Osteoblast (primary cell): Measurements from ENCODE around the gene KASH5. TPM values are rescaled to one million over a fixed set of nuclear protein-coding genes. Genes with fewer than 3 reads are reported as not detected.
A peak's percentile ranks its signal among the peaks of the same experiment; 100 is the strongest.

Experiments used
- DNase-seq: peaks from one replicate; pipeline ENCODE4 v3.0.0; 2011; ENCODE audit warnings: low spot score, mixed read lengths; ENCODE audit not compliant: insufficient read length; ENCODE audit errors: missing footprints
- H2AFZ ChIP-seq: 2 replicates; pipeline ENCODE4 v1.6.0; 2011; ENCODE audit warnings: mild to moderate bottlenecking, low read length
- H3K27ac ChIP-seq: 2 replicates; pipeline ENCODE4 v1.5.1; 2011; ENCODE audit warnings: mild to moderate bottlenecking, low read depth, low read length, moderate library complexity
- H3K27me3 ChIP-seq: 2 replicates; pipeline ENCODE4 v1.6.0; 2012; ENCODE audit warnings: mild to moderate bottlenecking, control low read depth, inconsistent platforms, low read length, moderate library complexity; ENCODE audit not compliant: insufficient read depth
- H3K36me3 ChIP-seq: 2 replicates; pipeline ENCODE4 v1.5.1; 2011; ENCODE audit warnings: mild to moderate bottlenecking, low read length, control low read depth, moderate library complexity; ENCODE audit not compliant: insufficient read depth
- H3K4me1 ChIP-seq: 2 replicates; pipeline ENCODE4 v1.5.1; 2011; ENCODE audit warnings: mild to moderate bottlenecking, low read length, control low read depth, moderate library complexity; ENCODE audit not compliant: insufficient read depth
- H3K4me2 ChIP-seq: 2 replicates; pipeline ENCODE4 v1.6.0; 2011; ENCODE audit warnings: mild to moderate bottlenecking, low read length; ENCODE audit not compliant: insufficient read depth
- H3K4me3 ChIP-seq: fragments of 200-600 bp; sonication (generic); 3 replicates; pipeline ENCODE4 v1.5.1; 2012; ENCODE audit warnings: mild to moderate bottlenecking, low read length, inconsistent platforms; ENCODE audit not compliant: insufficient read depth
- H3K79me2 ChIP-seq: 2 replicates; pipeline ENCODE4 v1.6.0; 2012; ENCODE audit warnings: mild to moderate bottlenecking, low read length, control low read depth, inconsistent platforms; ENCODE audit not compliant: insufficient read depth
- H3K9me3 ChIP-seq: 2 replicates; pipeline ENCODE4 v1.5.1; 2011; ENCODE audit warnings: low read depth, low read length, control low read depth
- H4K20me1 ChIP-seq: 2 replicates; pipeline ENCODE4 v1.6.0; 2012; ENCODE audit warnings: mild to moderate bottlenecking, low read length, control low read depth; ENCODE audit not compliant: insufficient read depth
- total RNA-seq: library from RNA; depleted of rRNA; stranded (reverse); fragments of >200 nt; gene quantifications from 2 replicates; pipeline ENCODE4 v1.2.3, GENCODE V29; 2012
- TF ChIP-seq, protein P1 (sequence below): IDR thresholded peaks from 2 replicates; pipeline ENCODE4 v1.5.1; 2011; ENCODE audit warnings: mild to moderate bottlenecking, low read depth, low read length, moderate library complexity; ENCODE audit errors: extremely low read depth

KASH5 gene
- total RNA-seq, 1 donor = not detected

DNA sequence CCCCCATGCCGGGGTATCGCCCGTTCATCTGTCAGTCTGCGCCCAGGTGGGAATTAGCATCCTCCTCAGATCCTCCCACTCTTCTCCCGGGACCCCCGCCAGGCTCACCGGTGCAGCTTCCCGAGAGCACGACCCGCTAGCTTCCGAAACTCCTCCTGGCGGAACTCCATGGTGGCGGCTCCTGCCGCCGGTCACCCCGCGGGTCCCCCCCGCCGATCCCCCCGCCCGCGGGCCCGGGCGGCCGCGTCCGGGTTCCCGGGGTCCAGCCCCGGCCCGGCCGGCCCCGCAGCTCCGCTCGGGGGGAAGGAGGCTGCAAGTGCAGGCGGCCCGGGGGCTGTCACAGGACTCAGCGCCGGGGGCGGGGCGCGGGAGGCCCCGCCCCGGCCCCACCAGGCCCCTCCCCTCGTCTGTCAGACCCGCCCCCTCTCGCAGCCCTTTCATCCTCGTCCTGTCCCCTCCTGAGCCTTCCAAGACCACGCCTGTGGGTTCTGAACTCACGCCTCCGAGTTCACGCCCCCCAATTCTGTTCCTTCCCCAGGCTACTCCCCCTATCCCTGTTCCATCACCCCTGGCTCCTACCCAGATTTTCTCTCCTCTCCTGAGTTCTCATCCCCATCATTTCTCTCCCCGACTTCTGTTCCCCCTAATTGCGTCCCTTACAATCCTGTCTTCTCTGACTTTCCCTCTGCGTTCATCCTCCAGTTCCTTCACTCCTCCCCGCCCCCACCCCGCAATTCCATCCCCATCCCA, 53.3 kb downstream of the KASH5 start, which contains the start of gene SLC17A7:
SLC17A7 (minus strand) TSS at position 318 of the 750 bp plus-strand sequence; CDS start at position 170, 148 bp downstream.
- no peaks in the 10 kb centered on the region for H4K20me1 ChIP-seq
- peak within 1 kb of the TSS; percentile 76 for H3K4me3 ChIP-seq
- TF ChIP-seq, protein P1, sequence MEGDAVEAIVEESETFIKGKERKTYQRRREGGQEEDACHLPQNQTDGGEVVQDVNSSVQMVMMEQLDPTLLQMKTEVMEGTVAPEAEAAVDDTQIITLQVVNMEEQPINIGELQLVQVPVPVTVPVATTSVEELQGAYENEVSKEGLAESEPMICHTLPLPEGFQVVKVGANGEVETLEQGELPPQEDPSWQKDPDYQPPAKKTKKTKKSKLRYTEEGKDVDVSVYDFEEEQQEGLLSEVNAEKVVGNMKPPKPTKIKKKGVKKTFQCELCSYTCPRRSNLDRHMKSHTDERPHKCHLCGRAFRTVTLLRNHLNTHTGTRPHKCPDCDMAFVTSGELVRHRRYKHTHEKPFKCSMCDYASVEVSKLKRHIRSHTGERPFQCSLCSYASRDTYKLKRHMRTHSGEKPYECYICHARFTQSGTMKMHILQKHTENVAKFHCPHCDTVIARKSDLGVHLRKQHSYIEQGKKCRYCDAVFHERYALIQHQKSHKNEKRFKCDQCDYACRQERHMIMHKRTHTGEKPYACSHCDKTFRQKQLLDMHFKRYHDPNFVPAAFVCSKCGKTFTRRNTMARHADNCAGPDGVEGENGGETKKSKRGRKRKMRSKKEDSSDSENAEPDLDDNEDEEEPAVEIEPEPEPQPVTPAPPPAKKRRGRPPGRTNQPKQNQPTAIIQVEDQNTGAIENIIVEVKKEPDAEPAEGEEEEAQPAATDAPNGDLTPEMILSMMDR = no peak
- H3K79me2 ChIP-seq = no peaks in the 10 kb centered on the region
- peak within 1 kb of the TSS; percentile 46 for H2AFZ ChIP-seq
- peak; percentile 93 for DNase-seq
- no peaks in the 10 kb centered on the region for H3K9me3 ChIP-seq
- H3K27ac ChIP-seq = no peak within 1 kb of the TSS
- H3K4me1 ChIP-seq = peaks cover 10% of the 10 kb centered on the region
- H3K4me2 ChIP-seq = peak within 1 kb of the TSS; percentile 94
- H3K36me3 ChIP-seq = no peaks in the 10 kb centered on the region
- H3K27me3 ChIP-seq = peaks cover 57% of the 10 kb centered on the region

DNA sequence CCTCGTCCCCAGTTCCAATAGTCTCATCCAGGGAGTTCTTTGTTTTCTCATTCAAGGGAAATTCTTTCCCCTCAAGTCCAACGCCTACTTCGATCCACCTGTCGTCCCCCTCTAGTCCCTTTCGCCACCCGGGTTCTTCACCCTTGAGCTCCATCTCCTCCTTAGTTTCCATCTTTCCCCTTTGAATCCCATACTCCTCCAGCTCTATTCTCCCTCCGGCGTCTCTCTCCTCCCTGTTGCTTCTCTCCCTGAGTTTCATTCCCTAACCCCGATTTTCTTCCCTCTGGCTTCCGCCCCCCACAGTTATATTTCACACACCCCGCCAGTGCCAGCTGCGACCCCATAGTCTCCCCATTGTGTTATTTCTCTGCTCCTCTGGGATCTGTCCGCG, 53.9 kb downstream of the KASH5 start:
- Histone ChIP-seq H3K4me2 (peak overlapping the region; percentile 94), H3K36me3 (no peaks in the 10 kb centered on the region), H4K20me1 (no peaks in the 10 kb centered on the region), H3K4me3 (peak overlapping the region; percentile 76), H3K9me3 (no peaks in the 10 kb centered on the region), H3K4me1 (peaks cover 10% of the 10 kb centered on the region), H3K27ac (no peak overlapping the region), H3K27me3 (peaks cover 51% of the 10 kb centered on the region), H3K79me2 (no peaks in the 10 kb centered on the region), H2AFZ (no peak overlapping the region)
- TF ChIP-seq, protein P1 = no peak
- peak; percentile 87 for DNase-seq

DNA sequence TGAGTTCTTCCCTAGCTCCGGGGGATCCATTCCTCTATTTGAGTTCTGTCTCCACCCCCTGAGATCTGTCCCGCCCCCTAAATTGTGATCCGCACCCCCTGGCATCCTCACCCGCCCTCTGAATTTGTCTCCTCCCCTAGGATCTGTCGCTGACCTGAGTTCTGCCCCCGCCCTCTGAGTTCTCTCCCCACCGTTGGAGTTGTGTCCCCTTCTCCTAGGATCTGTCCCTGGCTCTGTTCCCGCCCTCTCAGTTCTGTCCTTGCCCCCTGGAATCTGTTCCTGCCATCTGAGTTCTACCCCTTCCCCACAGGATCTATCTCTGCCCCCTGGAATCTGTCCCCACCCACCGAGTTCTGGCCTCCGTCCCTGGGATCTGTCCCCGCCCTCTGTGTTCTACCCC, 54.3 kb downstream of the KASH5 start:
- Histone ChIP-seq H3K27ac (no peak overlapping the region), H3K27me3 (peaks cover 49% of the 10 kb centered on the region), H3K79me2 (no peaks in the 10 kb centered on the region), H3K9me3 (no peaks in the 10 kb centered on the region), H3K4me3 (peak overlapping the region; percentile 76), H4K20me1 (no peaks in the 10 kb centered on the region), H2AFZ (peak overlapping the region; percentile 46), H3K36me3 (no peaks in the 10 kb centered on the region), H3K4me1 (peaks cover 10% of the 10 kb centered on the region), H3K4me2 (peak overlapping the region; percentile 94)
- TF ChIP-seq, protein P1 = no peak
- DNase-seq = peak; percentile 88

DNA sequence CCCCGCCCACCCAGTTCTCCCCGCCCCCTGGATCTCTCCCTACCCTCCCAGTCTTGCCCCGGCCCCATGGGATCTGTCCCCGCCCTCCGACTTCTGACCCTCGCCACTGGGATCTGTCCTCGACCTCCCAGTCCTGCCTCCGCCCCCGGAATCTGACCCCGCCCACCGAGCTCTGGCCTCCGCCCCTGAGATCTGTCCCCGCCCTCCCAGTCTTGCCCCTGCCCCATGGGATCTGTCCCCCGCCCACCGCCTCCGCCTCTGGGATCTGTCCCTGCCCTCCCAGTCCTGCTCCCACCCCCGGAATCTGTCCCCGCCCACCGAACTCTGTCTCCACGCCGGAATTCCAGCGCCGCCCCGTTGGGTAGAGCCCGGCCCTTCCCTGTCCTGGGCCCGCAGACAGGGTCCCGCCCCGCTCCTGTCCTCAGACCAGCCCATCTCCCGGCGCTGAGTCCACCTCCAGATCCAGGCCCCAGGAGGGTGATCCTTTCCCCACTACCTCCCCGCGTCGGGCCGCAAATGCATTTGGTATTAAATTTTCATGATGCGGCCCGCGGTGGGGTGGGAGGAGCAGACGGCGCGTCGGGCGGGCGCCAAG, 54.8 kb downstream of the KASH5 start:
- Histone ChIP-seq H2AFZ (peak overlapping the region; percentile 92), H3K27me3 (peaks cover 44% of the 10 kb centered on the region), H3K4me2 (peak overlapping the region; percentile 94), H3K4me1 (peaks cover 10% of the 10 kb centered on the region), H3K27ac (no peak overlapping the region), H3K36me3 (no peaks in the 10 kb centered on the region), H3K4me3 (peak overlapping the region; percentile 76), H3K79me2 (no peaks in the 10 kb centered on the region), H4K20me1 (no peaks in the 10 kb centered on the region), H3K9me3 (no peaks in the 10 kb centered on the region)
- peak; percentile 99 for DNase-seq
- TF ChIP-seq, protein P1 = no peak
